ENCODE results near the gene DPYSL5.

The DPYSL5 gene

DNA sequence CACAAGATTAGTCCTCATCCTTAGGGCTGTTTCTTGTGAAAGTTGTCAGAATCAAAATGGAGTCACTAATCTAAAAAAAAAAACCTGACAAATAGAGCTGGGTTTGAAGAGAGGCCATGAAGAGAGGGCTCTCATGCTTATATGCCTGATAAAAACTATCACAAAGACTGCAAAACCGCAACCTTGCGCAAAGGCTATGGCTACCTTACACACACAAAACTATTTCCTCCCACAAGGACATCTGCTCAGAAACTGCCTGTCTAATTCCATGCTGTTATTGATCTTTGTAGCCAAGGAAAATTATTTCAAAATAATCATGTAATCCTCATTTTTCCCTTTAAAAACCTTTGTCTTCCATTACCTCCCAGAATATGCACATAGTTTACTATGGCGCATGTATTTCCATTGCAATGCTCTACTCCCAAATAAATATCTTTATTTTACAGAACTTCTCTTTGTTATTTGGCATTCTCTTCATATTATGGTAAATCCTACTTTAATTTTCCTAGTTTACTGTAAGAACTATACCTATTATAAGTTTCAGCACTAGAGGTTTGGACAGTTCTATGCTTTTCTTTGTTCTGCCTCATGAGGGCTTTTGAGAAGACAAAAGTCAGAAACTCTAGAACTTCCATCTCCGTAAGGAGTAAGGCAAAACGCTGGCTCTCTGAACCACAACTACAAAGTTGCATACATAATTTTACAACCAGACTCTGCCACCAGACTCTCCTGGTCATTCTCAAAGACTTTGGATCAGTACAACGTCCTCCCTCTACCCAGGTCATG is 9.6 kb upstream of the DPYSL5 start:
- H3K27ac ChIP-seq: no peak overlapping the region
- H3K4me1 ChIP-seq (ENCODE audit: control insufficient read depth in 1 of 2, insufficient read depth in 1 of 2, low read depth in 1 of 2, low read length in 1 of 2): no peaks in the 10 kb centered on the region
- peaks cover 86% of the 10 kb centered on the region for H3K27me3 ChIP-seq
- H3K9me3 ChIP-seq: no peaks in the 10 kb centered on the region
- no peaks in the 10 kb centered on the region for H3K36me3 ChIP-seq
- no peak overlapping the region for H3K4me3 ChIP-seq (ENCODE audit: low read depth in 1 of 2, low read length in 1 of 2)
- TF ChIP-seq, protein P1, sequence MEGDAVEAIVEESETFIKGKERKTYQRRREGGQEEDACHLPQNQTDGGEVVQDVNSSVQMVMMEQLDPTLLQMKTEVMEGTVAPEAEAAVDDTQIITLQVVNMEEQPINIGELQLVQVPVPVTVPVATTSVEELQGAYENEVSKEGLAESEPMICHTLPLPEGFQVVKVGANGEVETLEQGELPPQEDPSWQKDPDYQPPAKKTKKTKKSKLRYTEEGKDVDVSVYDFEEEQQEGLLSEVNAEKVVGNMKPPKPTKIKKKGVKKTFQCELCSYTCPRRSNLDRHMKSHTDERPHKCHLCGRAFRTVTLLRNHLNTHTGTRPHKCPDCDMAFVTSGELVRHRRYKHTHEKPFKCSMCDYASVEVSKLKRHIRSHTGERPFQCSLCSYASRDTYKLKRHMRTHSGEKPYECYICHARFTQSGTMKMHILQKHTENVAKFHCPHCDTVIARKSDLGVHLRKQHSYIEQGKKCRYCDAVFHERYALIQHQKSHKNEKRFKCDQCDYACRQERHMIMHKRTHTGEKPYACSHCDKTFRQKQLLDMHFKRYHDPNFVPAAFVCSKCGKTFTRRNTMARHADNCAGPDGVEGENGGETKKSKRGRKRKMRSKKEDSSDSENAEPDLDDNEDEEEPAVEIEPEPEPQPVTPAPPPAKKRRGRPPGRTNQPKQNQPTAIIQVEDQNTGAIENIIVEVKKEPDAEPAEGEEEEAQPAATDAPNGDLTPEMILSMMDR (IDR thresholded peaks at IDR 0.05): no peak

DNA sequence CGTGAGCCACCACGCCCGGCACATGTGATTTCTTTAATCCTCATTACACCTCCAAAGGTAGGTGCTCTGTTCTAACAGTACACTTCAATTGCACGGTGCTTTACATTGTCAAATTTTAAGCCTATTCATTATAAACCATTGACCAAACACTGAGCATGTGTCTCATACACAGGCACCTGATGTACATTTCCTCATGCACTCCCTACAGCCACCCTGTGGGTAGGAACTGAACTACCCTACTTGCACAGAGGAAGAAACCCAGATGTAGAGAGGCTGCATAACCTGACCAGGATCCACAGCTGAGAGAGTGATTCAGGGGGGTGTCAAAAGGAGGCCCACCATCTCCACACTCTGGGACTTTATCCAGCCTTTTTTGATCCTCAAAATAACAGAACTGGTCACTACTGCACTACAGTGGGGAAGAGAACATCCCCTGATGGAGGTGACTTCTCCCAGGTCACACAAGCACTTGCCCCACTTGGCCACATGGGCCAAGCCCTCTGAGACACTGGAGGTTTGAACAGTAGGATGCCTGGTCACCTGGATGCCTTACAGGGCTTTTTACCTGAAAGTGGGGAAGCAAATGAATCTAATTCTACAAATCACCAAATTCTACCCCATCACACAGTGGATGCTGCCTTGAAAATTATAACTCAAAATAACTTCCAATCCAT is 6.9 kb upstream of the DPYSL5 start:
- H3K4me1 ChIP-seq (ENCODE audit: control insufficient read depth in 1 of 2, insufficient read depth in 1 of 2, low read depth in 1 of 2, low read length in 1 of 2): no peaks in the 10 kb centered on the region
- no peak overlapping the region for H3K4me3 ChIP-seq (ENCODE audit: low read depth in 1 of 2, low read length in 1 of 2)
- no peaks in the 10 kb centered on the region for H3K9me3 ChIP-seq
- peaks cover 94% of the 10 kb centered on the region for H3K27me3 ChIP-seq
- H3K36me3 ChIP-seq: no peaks in the 10 kb centered on the region
- H3K27ac ChIP-seq: no peak overlapping the region
- TF ChIP-seq, protein P1 (IDR thresholded peaks at IDR 0.05): no peak

- no peaks in the 10 kb centered on the region for H3K36me3 ChIP-seq
- no peak overlapping the region for H3K27ac ChIP-seq
- H3K4me1 ChIP-seq (ENCODE audit: control insufficient read depth in 1 of 2, insufficient read depth in 1 of 2, low read depth in 1 of 2, low read length in 1 of 2): peaks cover under 1 to 8% of the 10 kb centered on the region in 2 experiments
- no peaks in the 10 kb centered on the region for H3K9me3 ChIP-seq
- H3K4me3 ChIP-seq (ENCODE audit: low read depth in 1 of 2, low read length in 1 of 2): no peak overlapping the region
- peaks cover 99% of the 10 kb centered on the region for H3K27me3 ChIP-seq
- TF ChIP-seq, protein P1 (IDR thresholded peaks at IDR 0.05): no peak
These were observed 4.9 kb upstream of the DPYSL5 start for GRCh38 chr2:26843041-26843440.

GRCh38 chr2:26845021-26845420 is 2.9 kb upstream of the DPYSL5 start:
- no peaks in the 10 kb centered on the region for H3K36me3 ChIP-seq
- TF ChIP-seq, protein P1 (IDR thresholded peaks at IDR 0.05): no peak
- H3K27me3 ChIP-seq: peaks cover 99% of the 10 kb centered on the region
- no peaks in the 10 kb centered on the region for H3K9me3 ChIP-seq
- H3K4me3 ChIP-seq (ENCODE audit: low read depth in 1 of 2, low read length in 1 of 2): no peak overlapping the region
- peaks cover 11 to 27% of the 10 kb centered on the region in 2 experiments for H3K4me1 ChIP-seq (ENCODE audit: control insufficient read depth in 1 of 2, insufficient read depth in 1 of 2, low read depth in 1 of 2, low read length in 1 of 2)
- no peak overlapping the region for H3K27ac ChIP-seq

- no peaks in the 10 kb centered on the region for H3K36me3 ChIP-seq
- H3K27ac ChIP-seq: no peak overlapping the region
- no peaks in the 10 kb centered on the region for H3K9me3 ChIP-seq
- peaks cover 99% of the 10 kb centered on the region for H3K27me3 ChIP-seq
- TF ChIP-seq, protein P1 (IDR thresholded peaks at IDR 0.05): peak; percentile 17
- peaks cover 11 to 27% of the 10 kb centered on the region in 2 experiments for H3K4me1 ChIP-seq (ENCODE audit: control insufficient read depth in 1 of 2, insufficient read depth in 1 of 2, low read depth in 1 of 2, low read length in 1 of 2)
- H3K4me3 ChIP-seq (ENCODE audit: low read depth in 1 of 2, low read length in 1 of 2): no peak overlapping the region
These were observed 1.3 kb upstream of the DPYSL5 start for GRCh38 chr2:26846334-26847306.

Measured in neutrophil (primary cell).